HG02970 (cell line): ENCODE data around the gene PRKCE.

ENCODE experiments used
- ATAC-seq: cut with Tn5 transposase; IDR thresholded peaks from one replicate; pipeline ENCODE4 v1.9.1; 2021; ENCODE audit warnings: mild to moderate bottlenecking, moderate library complexity, moderate number of reproducible peaks; ENCODE audit not compliant: unreplicated experiment, low FRiP score

The PRKCE gene

DNA sequence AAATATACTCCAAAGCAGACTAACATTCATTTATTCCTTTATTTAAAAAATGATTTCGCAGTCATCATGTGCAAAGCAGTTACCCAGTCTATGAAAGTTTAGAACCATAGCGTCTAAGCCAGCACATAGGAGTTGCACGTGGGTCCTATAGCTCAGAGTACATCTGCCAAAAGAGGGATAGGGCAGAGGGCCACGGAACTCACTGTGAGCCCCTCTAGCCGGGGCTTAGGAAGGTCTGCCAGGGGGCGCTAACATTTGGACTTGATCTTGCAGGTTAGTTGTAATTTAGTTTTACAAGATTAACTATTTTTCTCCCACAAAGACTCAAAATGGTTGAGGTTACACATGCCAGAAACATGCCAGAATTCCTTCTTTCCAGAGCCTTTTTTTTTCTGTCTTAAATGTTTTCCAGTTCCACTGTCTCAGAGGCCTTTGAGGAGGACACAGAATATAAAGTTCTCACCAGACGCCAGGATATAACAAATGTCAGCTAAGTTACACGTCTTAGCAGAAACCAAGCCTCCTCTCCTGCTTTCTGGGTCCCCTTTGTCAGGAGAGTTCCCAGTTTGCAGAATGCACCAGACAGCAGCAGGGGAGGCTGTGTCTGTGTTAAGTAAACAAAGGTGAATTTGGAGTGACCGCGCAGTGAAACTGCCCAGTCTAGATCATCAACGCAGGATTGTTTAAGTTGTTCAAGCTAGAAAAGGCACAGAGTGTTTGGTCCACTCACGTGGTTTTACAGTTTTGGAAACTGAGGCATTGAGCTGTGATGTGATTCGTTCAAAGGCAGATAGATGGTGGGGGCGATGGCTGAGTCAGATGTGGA lies 292.0 kb downstream of the PRKCE start:
- no peak for ATAC-seq

GRCh38 chr2:45944074-45944473 lies 292.6 kb downstream of the PRKCE start:
- ATAC-seq, result no peak

- ATAC-seq, result no peak
These were observed 293.8 kb downstream of the PRKCE start for GRCh38 chr2:45945302-45945717.

GRCh38 chr2:45946023-45946422 lies 294.5 kb downstream of the PRKCE start:
- ATAC-seq, result no peak

GRCh38 chr2:45950606-45951005 lies 299.1 kb downstream of the PRKCE start:
- no peak for ATAC-seq

- ATAC-seq, result no peak
These were observed 299.7 kb downstream of the PRKCE start for GRCh38 chr2:45951025-45951727.

GRCh38 chr2:45952591-45952990 lies 301.1 kb downstream of the PRKCE start:
- no peak for ATAC-seq

GRCh38 chr2:45953376-45954027 lies 302.0 kb downstream of the PRKCE start:
- no peak for ATAC-seq

GRCh38 chr2:45954233-45954850 lies 302.9 kb downstream of the PRKCE start:
- ATAC-seq, result no peak

DNA sequence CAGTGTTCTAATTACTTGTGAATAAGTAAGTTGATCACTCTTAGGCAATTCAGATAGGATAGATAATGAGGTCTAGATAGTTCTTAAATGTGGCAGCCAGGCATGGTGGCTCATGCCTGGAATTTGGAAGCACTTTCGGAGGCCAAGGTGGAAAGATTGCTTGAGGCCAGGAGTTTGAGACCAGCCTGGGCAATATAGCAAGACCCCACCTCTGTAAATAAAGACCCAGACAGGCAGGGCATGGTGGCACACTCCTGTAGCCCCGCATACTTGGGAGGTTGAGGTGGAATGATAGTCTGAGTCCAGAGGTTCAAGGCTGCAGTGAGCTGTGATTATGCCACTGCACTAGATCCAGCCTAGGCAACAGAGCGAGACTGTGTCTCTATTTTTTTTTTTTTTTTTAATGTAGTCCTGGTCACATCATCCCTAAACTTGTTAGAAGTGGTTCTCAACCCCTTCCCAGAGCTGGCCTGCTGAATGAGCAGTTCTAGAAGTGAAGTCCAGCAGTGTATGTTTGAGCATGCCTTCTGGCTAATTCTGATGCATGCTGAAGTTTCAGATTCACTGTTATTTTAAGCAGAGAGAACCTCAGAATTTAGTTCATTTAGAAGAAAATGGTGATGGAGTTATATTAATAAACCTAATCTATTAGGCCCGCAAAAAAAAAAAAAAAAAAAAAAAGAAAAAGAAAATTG lies 306.2 kb downstream of the PRKCE start:
- ATAC-seq, result no peak

GRCh38 chr2:45960057-45960863 lies 308.8 kb downstream of the PRKCE start:
- ATAC-seq, result no peak

DNA sequence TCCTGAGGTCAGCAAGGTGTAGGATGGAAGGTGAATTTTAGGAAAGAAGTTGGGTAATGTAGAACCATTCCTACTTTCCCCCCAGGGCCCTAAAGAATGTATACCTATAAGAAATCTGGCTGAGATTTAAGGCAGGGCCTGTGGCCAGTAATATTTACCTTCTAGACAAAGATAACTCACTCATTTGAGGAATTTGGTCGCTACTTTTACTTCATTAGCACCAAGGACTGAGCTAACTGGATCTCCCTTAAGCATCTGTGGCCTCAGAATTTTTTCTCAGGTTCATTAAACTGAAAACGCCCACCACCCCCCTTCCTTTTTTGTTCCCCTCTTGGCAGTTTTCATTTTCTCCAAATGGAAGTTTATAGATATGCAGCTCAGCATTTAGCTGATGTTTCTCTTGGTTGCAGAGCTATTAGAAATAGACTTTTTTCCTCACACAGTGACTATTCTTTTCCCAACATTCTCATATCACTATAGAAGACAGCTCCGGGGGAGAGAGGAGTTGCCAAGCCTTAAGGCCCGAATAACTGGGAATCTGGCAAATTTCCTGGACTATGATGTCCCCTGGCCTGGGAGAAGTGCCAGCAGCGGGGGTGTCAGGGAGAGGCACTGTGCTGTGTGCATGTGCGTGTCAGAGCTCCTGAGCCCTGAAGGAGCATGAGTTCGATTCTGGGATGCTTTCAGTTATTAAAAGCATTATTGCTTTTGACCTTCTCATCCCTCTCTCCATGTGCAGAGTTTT lies 310.9 kb downstream of the PRKCE start:
- no peak for ATAC-seq

- no peak for ATAC-seq
These were observed 312.3 kb downstream of the PRKCE start for GRCh38 chr2:45963816-45964215.

GRCh38 chr2:45964223-45964841 lies 312.9 kb downstream of the PRKCE start:
- ATAC-seq, result no peak

- ATAC-seq, result no peak
These were observed 313.4 kb downstream of the PRKCE start for GRCh38 chr2:45964906-45965305.

- ATAC-seq, result no peak
These were observed 314.5 kb downstream of the PRKCE start for GRCh38 chr2:45965871-45966498.

GRCh38 chr2:45968946-45969584 lies 317.6 kb downstream of the PRKCE start:
- no peak for ATAC-seq
